B cell (primary cell): ENCODE data around the gene ABCD3. TPM values are rescaled to one million over a fixed set of nuclear protein-coding genes. Genes with fewer than 3 reads are reported as not detected.

Experiments
- ATAC-seq: fragments of 200-7000 bp; cut with Tn5 transposase; one replicate; pipeline ENCODE4 v1.10.0; 2021; ENCODE audit warnings: low read depth, mild to moderate bottlenecking, moderate number of reproducible peaks, moderate library complexity
- CTCF ChIA-PET: fragments of 350-600 bp; sonication (Branson Sonifier 250); formaldehyde crosslinking; loops from one replicate; lab custom pipeline; 2021; ENCODE audit warnings: antibody characterized with exemption, inconsistent platforms; lab: Charles Lee
- POLR2A ChIA-PET: fragments of 350-600 bp; sonication (Branson Sonifier 250); formaldehyde crosslinking; loops from one replicate; lab custom pipeline; 2021; ENCODE audit warnings: antibody characterized with exemption; lab: Charles Lee
- DNase-seq: peaks from one replicate; pipeline ENCODE4 v3.0.0; 2013
- H2AFZ ChIP-seq: 2 replicates; pipeline ENCODE4 v1.6.1; 2012; ENCODE audit warnings: mild to moderate bottlenecking, low read depth, low read length; ENCODE audit not compliant: insufficient read depth, poor library complexity, severe bottlenecking
- H3K27ac ChIP-seq, 2 donors: 1 replicate in 1 of 2; 2 replicates in 1 of 2; pipeline ENCODE4 v1.5.1; 2012 to 2013; ENCODE audit warnings: low read length in 2 of 2, mild to moderate bottlenecking in 2 of 2, moderate library complexity in 1 of 2
- H3K27me3 ChIP-seq, 4 experiments: fragments of 200-600 bp in 1 of 4; sonication (generic) in 1 of 4; replicated peaks in 1 of 4; 1 replicate in 2 of 4; 2 replicates in 2 of 4; pipeline versions ENCODE4 v1.6.1 to v1.7.0; 2013 to 2016; ENCODE audit warnings: low read length in 3 of 4, mild to moderate bottlenecking in 2 of 4, mixed read lengths in 1 of 4, moderate library complexity in 1 of 4; ENCODE audit not compliant: insufficient read depth in 4 of 4, control insufficient read depth in 3 of 4; ENCODE audit errors: control extremely low read depth in 1 of 4
- H3K36me3 ChIP-seq, 2 experiments: replicated peaks in 1 of 2; 1 replicate in 1 of 2; 2 replicates in 1 of 2; pipeline versions ENCODE4 v1.6.1 to v1.7.1; 2013; ENCODE audit warnings: low read length in 1 of 2; ENCODE audit not compliant: insufficient read depth in 2 of 2, control insufficient read depth in 1 of 2; ENCODE audit errors: control extremely low read depth in 1 of 2, extremely low read depth in 1 of 2
- H3K4me1 ChIP-seq, 2 donors: fragments of 200-600 bp in 1 of 2; sonication (generic) in 1 of 2; 1 replicate in 1 of 2; 2 replicates in 1 of 2; pipeline versions ENCODE4 v1.5.1 to v1.6.1; 2013 to 2017; ENCODE audit warnings: low read length in 2 of 2; ENCODE audit not compliant: control insufficient read depth in 2 of 2, insufficient read depth in 2 of 2
- H3K4me2 ChIP-seq: replicated peaks from 2 replicates; pipeline ENCODE3; 2012; ENCODE audit warnings: mild to moderate bottlenecking, low read depth, low read length; ENCODE audit not compliant: poor library complexity, severe bottlenecking
- H3K4me3 ChIP-seq, 5 experiments: fragments of 200-600 bp in 1 of 5; sonication (generic) in 1 of 5; 1 replicate in 3 of 5; 2 replicates in 2 of 5; pipeline versions ENCODE4 v1.5.1 to v1.7.0; 2011 to 2016; ENCODE audit warnings: low read length in 4 of 5, mild to moderate bottlenecking in 4 of 5, low read depth in 2 of 5, control low read depth in 1 of 5, moderate library complexity in 1 of 5; ENCODE audit not compliant: insufficient read depth in 1 of 5; ENCODE audit errors: control extremely low read depth in 1 of 5, extremely low read depth in 1 of 5
- H3K79me2 ChIP-seq: fragments of 200-600 bp; sonication (generic); one replicate; pipeline ENCODE4 v1.6.0; 2016; ENCODE audit warnings: low read length; ENCODE audit not compliant: control insufficient read depth, insufficient read depth
- H3K9ac ChIP-seq: fragments of 200-600 bp; sonication (generic); 2 replicates; pipeline ENCODE4 v1.6.1; 2017; ENCODE audit warnings: mild to moderate bottlenecking, low read length, moderate library complexity
- H3K9me3 ChIP-seq, 3 donors: one replicate each; pipeline versions ENCODE4 v1.6.1 to v1.7.1; 2013; ENCODE audit warnings: low read length in 2 of 3; ENCODE audit not compliant: control insufficient read depth in 2 of 3, insufficient read depth in 1 of 3; ENCODE audit errors: control extremely low read depth in 1 of 3
- H4K20me1 ChIP-seq: 2 replicates; pipeline ENCODE4 v1.6.0; 2012; ENCODE audit warnings: mild to moderate bottlenecking, low read length; ENCODE audit not compliant: insufficient read depth, control insufficient read depth, poor library complexity, severe bottlenecking
- H3K27ac Mint-ChIP-seq: one replicate; pipeline ENCODE4 v1.8.0; 2021; ENCODE audit warnings: mixed read lengths
- H3K27me3 Mint-ChIP-seq: one replicate; pipeline ENCODE4 v1.8.0; 2021; ENCODE audit warnings: mixed read lengths
- H3K4me1 Mint-ChIP-seq: one replicate; pipeline ENCODE4 v1.8.0; 2021; ENCODE audit warnings: mixed read lengths
- H3K4me3 Mint-ChIP-seq: one replicate; pipeline ENCODE4 v1.8.0; 2021; ENCODE audit warnings: mixed read lengths
- H3K9me3 Mint-ChIP-seq: one replicate; pipeline ENCODE4 v1.8.0; 2022; ENCODE audit warnings: mixed read lengths; ENCODE audit not compliant: insufficient read depth
- EZH2 ChIP-seq: IDR thresholded peaks from 2 replicates; pipeline ENCODE4 v1.6.1; 2012; ENCODE audit warnings: borderline replicate concordance, low read depth, mild to moderate bottlenecking, moderate library complexity, low read length; ENCODE audit not compliant: insufficient read depth, poor library complexity, severe bottlenecking
- WGBS: methylation state at CpG from one replicate; pipeline ENCODE4 v1.1.5; 2013; ENCODE audit warnings: missing lambda C conversion rate; ENCODE audit not compliant: insufficient coverage; 5-methylcytosine and 5-hydroxymethylcytosine counted together
- intact Hi-C: fragments of 100-400 bp; cut with micrococcal nuclease; formaldehyde crosslinking; loops from one replicate; pipeline ENCODE4 v1.10.0; 2022
- polyA plus RNA-seq: library from polyadenylated mRNA; depleted of rRNA; stranded (reverse); fragments of >200 nt; gene quantifications from 2 replicates; pipeline ENCODE4 v1.2.3, GENCODE V29; 2012
- total RNA-seq, 2 donors: library from RNA; stranded (reverse); fragments of 120-200 nt in 1 of 2; gene quantifications; 1 replicate in 1 of 2; 2 replicates in 1 of 2; pipeline versions ENCODE4 v1.2.3 to v1.2.4, GENCODE V29; 2013 to 2022
- TF ChIP-seq, protein P1 (sequence below): fragments of 200-600 bp; IDR thresholded peaks from one replicate; pipeline ENCODE4 v1.8.0; 2022; ENCODE audit warnings: antibody characterized with exemption, mild to moderate bottlenecking

ABCD3 gene
- total and polyA plus RNA-seq, 2 donors (not counting 1 experiment from before 2014, with no cell fraction given), result 4.0 to 19.4 TPM

GRCh38 chr1:94394247-94394646 lies 23.9 kb upstream of the ABCD3 start:
- TF ChIP-seq, protein P1, sequence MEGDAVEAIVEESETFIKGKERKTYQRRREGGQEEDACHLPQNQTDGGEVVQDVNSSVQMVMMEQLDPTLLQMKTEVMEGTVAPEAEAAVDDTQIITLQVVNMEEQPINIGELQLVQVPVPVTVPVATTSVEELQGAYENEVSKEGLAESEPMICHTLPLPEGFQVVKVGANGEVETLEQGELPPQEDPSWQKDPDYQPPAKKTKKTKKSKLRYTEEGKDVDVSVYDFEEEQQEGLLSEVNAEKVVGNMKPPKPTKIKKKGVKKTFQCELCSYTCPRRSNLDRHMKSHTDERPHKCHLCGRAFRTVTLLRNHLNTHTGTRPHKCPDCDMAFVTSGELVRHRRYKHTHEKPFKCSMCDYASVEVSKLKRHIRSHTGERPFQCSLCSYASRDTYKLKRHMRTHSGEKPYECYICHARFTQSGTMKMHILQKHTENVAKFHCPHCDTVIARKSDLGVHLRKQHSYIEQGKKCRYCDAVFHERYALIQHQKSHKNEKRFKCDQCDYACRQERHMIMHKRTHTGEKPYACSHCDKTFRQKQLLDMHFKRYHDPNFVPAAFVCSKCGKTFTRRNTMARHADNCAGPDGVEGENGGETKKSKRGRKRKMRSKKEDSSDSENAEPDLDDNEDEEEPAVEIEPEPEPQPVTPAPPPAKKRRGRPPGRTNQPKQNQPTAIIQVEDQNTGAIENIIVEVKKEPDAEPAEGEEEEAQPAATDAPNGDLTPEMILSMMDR, result no peak
- TF ChIP-seq EZH2, result no peak
- Mint-ChIP-seq H3K4me3 (no peak overlapping the region), H3K4me1 (no peaks in the 10 kb centered on the region), H3K27me3 (peaks cover 32% of the 10 kb centered on the region), H3K27ac (no peak overlapping the region), H3K9me3 (peaks cover 8% of the 10 kb centered on the region)
- Histone ChIP-seq H3K36me3 (no peaks in the 10 kb centered on the region), H3K27me3 (peaks cover 0 to 4% (median 0%) of the 10 kb centered on the region in 4 experiments), H3K9me3 (peaks cover 0 to 3% (median 0%) of the 10 kb centered on the region in 3 donors), H3K4me2 (no peak overlapping the region), H3K27ac (no peak overlapping the region), H2AFZ (no peak overlapping the region), H3K79me2 (no peaks in the 10 kb centered on the region), H3K4me3 (no peak overlapping the region), H3K9ac (no peak overlapping the region), H3K4me1 (no peaks in the 10 kb centered on the region), H4K20me1 (no peaks in the 10 kb centered on the region)
- WGBS, result 100% methylated on average over 1 of the region's 1 CpG
- CTCF ChIA-PET, result no interaction called here
- POLR2A ChIA-PET, result no interaction called here
- no peak for ATAC-seq
- no peak for DNase-seq
- intact Hi-C loops, result no loop called here

DNA sequence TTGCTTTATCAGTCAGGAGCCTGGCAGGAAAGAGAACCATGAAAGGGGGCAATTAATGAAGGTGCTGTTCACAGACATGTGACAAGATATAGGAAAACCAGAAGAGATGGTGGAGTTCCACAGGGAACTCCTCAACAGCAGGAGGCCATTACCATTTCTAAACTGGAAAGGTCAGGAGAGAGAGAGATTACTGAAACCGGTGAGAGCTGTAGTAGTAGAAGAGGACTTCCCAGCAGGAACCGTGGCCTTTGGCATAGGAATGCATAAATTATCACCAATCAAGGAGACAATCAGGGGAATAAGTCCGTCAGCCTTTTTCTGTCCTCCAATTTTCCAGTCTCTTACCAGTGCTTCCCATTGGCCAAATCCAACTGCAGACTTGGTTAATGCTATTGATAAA lies 23.0 kb upstream of the ABCD3 start:
- no peaks in the 10 kb centered on the region for H3K36me3 ChIP-seq
- no peak overlapping the region for H3K4me3 Mint-ChIP-seq

More for the DNA sequence above, 23.0 kb upstream of the ABCD3 start:
- no peaks in the 10 kb centered on the region for H4K20me1 ChIP-seq
- H3K4me2 ChIP-seq, result no peak overlapping the region
- Mint-ChIP-seq H3K27ac (no peak overlapping the region), H3K27me3 (peaks cover 30% of the 10 kb centered on the region), H3K4me1 (no peaks in the 10 kb centered on the region), H3K9me3 (peaks cover 3% of the 10 kb centered on the region)
- POLR2A ChIA-PET, result no interaction called here
- no peaks in the 10 kb centered on the region for H3K9me3 ChIP-seq
- ATAC-seq (no peak), DNase-seq (no peak)
- H3K27me3 ChIP-seq, result peaks cover 0 to 4% (median 0%) of the 10 kb centered on the region in 4 experiments
- H3K27ac ChIP-seq, result no peak overlapping the region
- no peak overlapping the region for H3K4me3 ChIP-seq
- H3K79me2 ChIP-seq, result no peaks in the 10 kb centered on the region
- no peak overlapping the region for H2AFZ ChIP-seq
- CTCF ChIA-PET, result no interaction called here
- H3K9ac ChIP-seq, result no peak overlapping the region
- intact Hi-C loops, result no loop called here
- H3K4me1 ChIP-seq, result no peaks in the 10 kb centered on the region
- TF ChIP-seq, protein P1, result no peak
- TF ChIP-seq EZH2, result no peak
- WGBS, result 69% methylated on average over 2 of the region's 3 CpGs
